ENCODE data around the gene DNAAF8.

The DNAAF8 gene

GRCh38 chr16:4752351-4753100, 18.2 kb downstream of the DNAAF8 start:
- DNase-seq (ENCODE audit: low read depth) = no peak

GRCh38 chr16:4753227-4753626, 18.9 kb downstream of the DNAAF8 start:
- DNase-seq (ENCODE audit: low read depth) = no peak

GRCh38 chr16:4754865-4755264, 20.5 kb downstream of the DNAAF8 start:
- DNase-seq (ENCODE audit: low read depth) = no peak

GRCh38 chr16:4755687-4756086, 21.4 kb downstream of the DNAAF8 start:
- no peak for DNase-seq (ENCODE audit: low read depth)

GRCh38 chr16:4760221-4760910, 26.0 kb downstream of the DNAAF8 start:
- DNase-seq (ENCODE audit: low read depth) = no peak

- no peak for DNase-seq (ENCODE audit: low read depth)
Observed at GRCh38 chr16:4762205-4762604, 27.9 kb downstream of the DNAAF8 start.

- DNase-seq (ENCODE audit: low read depth) = no peak
Observed at GRCh38 chr16:4763791-4764190, 29.5 kb downstream of the DNAAF8 start.

- DNase-seq (ENCODE audit: low read depth) = no peak
Observed at GRCh38 chr16:4765511-4766474, 31.5 kb downstream of the DNAAF8 start.

GRCh38 chr16:4766875-4767628, 32.7 kb downstream of the DNAAF8 start, which contains the start of gene ZNF500:
ZNF500 (minus strand) TSS chr16:4767162; CDS start chr16:4765978, 1,184 bp downstream.
- DNase-seq (ENCODE audit: low read depth) = peak; percentile 90

GRCh38 chr16:4767872-4768548, 33.7 kb downstream of the DNAAF8 start:
- no peak for DNase-seq (ENCODE audit: low read depth)

- peak; percentile 70 for DNase-seq (ENCODE audit: low read depth)
Observed at GRCh38 chr16:4768549-4769305, 34.4 kb downstream of the DNAAF8 start.

GRCh38 chr16:4769306-4769638, 34.9 kb downstream of the DNAAF8 start:
- DNase-seq (ENCODE audit: low read depth) = no peak

GRCh38 chr16:4771646-4772045, 37.3 kb downstream of the DNAAF8 start:
- no peak for DNase-seq (ENCODE audit: low read depth)

- no peak for DNase-seq (ENCODE audit: low read depth)
Observed at GRCh38 chr16:4772351-4772750, 38.0 kb downstream of the DNAAF8 start.

- no peak for DNase-seq (ENCODE audit: low read depth)
Observed at GRCh38 chr16:4775005-4775404, 40.7 kb downstream of the DNAAF8 start.

- no peak for DNase-seq (ENCODE audit: low read depth)
Observed at GRCh38 chr16:4776141-4776705, 41.9 kb downstream of the DNAAF8 start.

- DNase-seq (ENCODE audit: low read depth) = no peak
Observed at GRCh38 chr16:4777339-4778049, 43.2 kb downstream of the DNAAF8 start.

- DNase-seq (ENCODE audit: low read depth) = no peak
Observed at GRCh38 chr16:4778050-4778392, 43.7 kb downstream of the DNAAF8 start.

GRCh38 chr16:4780235-4780634, 45.9 kb downstream of the DNAAF8 start:
- no peak for DNase-seq (ENCODE audit: low read depth)

All from T follicular helper cell (primary cell).